Fibroblast of peridontal ligament (primary cell): ENCODE measurements around the gene ABHD14A.
A peak's percentile ranks its signal among the peaks of the same experiment; 100 is the strongest.

Experiments used
- DNase-seq: peaks from one replicate; pipeline ENCODE4 v3.0.0-alpha.2; 2010; ENCODE audit errors: extremely low read depth

Gene ABHD14A

DNA sequence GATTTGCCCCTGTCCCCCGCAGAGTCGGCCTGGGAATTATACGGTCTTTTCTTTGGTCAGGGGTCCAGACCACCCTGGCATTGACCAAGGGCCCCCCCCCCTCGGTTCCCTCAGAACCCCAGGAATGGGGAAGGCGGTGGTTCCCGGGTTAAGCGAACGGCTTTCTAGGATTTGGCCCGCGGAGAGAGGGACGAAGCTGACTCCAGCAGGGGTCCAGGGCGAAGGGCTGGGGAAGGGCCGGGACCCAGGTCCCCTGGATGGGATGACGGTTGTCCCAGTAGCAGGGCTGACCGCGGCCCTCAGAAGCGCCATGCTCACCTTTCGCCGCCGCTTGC is 33.4 kb upstream of the ABHD14A start:
- no peak for DNase-seq

DNA sequence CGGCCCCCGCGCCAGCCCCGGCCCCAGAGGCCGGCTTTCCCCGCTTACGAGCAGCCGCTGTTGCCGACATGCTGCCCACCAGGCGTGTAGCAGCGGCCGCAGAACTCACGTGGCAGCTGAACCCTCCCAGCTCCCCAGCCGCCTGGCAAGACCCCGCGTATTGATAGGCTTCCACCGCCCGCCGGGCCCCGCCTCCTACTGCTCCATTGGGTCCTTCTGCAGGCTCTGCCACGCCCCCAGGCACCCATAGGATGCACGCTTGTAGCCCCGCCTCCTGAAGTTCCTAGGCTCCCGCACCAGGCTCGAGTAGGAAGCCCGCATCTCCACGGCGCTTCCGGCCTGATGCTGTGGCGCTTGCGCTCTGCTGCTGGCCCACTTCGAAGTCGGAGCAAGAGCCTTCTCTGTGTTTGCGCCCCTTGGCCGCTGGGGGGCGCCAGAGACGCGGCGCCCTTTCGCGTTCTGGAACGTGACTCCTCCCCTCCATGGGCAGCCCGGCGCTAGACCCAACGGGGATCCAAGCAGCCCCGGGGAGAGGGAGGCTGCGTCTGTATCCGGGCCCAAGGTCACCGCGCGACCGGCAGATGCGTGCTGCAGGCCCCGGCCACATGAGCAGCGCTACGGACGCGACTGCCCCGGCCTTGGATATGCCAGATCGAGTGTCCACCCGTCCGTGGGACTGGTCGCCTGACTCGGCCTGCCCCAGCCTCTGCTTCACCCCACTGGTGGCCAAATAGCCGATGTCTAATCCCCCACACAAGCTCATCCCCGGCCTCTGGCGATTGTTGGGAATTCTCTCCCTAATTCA is 32.9 kb upstream of the ABHD14A start, which contains the start of the genes PARP3 and RRP9:
TSS of gene PARP3 (plus strand) at position 566 of the 805 bp plus-strand sequence. CDS start 993 bp downstream, outside the sequence.
TSS of gene RRP9 (minus strand) at position 107 of the 805 bp plus-strand sequence. CDS start at position 70, 37 bp downstream.
- peak; percentile 100 for DNase-seq

DNA sequence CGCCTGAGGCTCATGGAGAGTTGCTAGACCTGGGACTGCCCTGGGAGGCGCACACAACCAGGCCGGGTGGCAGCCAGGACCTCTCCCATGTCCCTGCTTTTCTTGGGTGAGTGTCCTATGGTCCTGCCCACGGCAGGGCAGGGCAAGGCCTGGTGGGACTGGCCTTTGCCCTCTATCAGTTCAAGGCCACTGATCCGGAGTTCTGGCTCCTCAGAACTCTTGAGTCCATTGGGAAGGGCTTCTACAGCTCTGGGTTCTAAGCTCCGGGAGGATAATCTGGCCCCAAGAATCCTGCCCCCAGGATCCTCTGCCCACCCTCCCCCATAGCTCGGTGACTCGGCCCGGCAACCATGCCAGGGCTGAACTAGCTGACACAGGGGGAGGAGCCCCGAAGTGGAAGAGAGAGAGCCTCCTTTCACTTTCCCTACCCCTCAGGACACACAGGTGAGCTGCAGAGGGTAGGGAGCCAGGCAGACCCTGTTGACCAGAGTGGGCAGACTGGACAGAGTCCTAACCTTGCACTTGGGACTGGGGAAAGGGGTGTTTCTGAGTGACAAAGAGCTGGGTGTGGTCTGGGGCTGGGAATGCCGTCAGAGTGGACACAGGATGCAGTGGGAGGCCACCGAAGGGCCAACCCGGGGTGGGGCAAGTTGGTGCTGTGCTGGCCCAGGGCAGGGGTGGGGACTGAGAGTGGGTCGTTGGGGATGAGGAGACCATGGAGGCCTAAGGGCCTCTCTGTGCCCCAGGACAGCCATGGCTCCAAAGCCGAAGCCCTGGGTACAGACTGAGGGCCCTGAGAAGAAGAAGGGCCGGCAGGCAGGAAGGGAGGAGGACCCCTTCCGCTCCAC is 32.0 kb upstream of the ABHD14A start:
- DNase-seq = peak; percentile 62

DNA sequence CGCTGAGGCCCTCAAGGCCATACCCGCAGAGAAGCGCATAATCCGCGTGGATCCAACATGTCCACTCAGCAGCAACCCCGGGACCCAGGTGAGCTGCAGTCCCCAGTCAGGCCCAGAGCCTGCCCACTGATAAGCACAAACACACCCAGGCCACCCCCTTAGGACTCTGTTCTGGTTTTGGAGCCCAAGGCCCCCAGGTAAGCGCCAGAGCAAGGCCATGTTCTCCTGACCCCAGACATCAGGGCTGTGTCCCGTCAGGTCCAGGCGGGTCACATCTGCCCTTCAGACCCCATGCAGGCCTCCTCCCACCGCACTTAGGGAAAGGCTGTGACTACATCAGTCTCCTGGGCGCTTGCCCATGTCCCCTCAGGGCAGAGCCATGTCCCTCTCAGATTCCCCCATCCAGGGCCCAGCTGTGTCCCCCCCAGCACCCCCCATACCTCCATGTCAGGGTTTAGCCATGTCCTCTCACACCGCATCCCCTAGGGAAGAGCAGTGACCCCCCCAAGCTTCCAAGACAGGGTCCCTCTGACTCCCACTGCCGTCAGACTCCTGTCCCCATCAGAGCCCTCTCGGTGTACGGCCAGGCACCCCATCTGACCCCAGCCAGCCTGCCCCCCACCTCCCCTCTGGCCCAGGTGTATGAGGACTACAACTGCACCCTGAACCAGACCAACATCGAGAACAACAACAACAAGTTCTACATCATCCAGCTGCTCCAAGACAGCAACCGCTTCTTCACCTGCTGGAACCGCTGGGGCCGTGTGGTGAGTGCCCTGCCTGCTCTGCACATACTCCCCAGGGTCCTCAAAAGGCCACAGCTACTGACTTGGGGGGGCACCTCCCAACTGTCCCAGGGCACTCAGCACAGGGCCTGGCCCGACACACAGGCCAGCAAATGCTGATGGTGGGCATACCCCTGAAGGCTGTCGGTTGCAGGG is 31.1 kb upstream of the ABHD14A start:
- no peak for DNase-seq

DNA sequence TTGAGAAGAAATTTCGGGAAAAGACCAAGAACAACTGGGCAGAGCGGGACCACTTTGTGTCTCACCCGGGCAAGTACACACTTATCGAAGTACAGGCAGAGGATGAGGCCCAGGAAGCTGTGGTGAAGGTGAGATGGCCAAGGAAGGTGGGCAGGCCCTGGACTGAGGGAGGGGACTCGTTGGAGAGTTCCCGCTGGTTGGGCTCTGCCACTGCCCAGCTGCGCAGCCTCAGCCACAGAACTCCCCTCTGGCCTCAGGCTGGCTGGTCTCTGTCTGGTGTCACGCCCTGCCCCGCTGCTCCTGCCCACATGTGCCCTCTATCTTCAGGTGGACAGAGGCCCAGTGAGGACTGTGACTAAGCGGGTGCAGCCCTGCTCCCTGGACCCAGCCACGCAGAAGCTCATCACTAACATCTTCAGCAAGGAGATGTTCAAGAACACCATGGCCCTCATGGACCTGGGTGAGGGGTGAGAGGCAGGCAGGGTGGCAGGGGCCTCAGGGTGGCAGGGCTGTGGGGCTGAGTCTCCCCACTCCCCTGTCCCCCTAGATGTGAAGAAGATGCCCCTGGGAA is 30.3 kb upstream of the ABHD14A start:
- no peak for DNase-seq

DNA sequence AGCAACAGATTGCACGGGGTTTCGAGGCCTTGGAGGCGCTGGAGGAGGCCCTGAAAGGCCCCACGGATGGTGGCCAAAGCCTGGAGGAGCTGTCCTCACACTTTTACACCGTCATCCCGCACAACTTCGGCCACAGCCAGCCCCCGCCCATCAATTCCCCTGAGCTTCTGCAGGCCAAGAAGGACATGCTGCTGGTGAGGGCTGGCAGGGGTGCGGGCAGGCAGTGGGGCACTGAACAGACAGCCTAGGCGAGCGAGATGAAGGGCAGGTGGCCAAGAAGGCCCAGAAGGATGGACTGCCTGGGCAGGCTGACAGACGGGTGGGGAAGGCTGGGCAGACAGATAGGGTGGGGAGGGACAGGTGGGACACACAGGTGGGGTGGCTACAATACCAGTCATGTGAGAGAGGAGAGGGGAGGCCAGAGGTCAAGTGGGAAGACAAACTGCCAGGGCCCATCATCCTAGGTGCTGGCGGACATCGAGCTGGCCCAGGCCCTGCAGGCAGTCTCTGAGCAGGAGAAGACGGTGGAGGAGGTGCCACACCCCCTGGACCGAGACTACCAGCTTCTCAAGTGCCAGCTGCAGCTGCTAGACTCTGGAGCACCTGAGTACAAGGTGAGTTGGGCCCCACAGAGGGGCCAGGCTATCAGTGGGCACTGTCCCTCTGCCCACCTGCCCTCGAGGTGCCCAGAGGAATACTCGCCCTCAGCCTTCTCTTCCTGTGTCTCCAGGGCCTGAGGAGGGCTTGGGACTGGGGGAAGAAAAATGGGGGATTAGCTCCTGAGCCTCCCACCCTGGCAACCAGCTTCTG is 29.6 kb upstream of the ABHD14A start:
- no peak for DNase-seq

DNA sequence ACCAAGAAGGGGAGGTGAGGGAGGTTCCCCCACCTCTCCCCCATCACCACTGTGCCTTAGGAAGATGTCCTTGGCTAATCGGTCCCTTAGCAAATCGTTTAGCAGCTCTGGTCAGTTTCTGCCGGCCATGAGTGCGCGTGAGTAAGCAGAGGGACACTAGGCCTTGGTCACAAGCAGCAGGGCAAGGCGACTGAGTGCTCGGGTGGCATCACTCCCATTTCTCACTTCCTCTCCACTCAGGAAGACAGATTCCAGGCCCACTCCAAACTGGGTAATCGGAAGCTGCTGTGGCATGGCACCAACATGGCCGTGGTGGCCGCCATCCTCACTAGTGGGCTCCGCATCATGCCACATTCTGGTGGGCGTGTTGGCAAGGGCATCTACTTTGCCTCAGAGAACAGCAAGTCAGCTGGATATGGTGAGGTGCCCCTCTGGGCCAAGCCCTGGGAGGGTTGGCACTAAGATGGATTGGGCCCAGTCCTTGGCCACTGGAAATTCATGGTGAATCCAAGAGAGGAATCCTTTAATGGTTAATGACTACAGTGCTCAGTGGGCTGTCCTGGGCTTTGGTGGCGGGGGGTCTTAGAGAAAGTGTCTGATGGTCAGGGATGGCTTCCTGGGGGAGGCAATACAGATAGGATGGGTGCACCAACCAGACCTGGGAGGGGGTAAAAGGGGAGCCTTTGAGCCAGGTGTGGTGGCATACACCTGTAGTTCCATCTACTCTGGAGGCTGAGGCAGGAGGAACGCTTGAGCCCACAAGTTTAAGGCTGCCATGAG is 28.7 kb upstream of the ABHD14A start:
- no peak for DNase-seq

DNA sequence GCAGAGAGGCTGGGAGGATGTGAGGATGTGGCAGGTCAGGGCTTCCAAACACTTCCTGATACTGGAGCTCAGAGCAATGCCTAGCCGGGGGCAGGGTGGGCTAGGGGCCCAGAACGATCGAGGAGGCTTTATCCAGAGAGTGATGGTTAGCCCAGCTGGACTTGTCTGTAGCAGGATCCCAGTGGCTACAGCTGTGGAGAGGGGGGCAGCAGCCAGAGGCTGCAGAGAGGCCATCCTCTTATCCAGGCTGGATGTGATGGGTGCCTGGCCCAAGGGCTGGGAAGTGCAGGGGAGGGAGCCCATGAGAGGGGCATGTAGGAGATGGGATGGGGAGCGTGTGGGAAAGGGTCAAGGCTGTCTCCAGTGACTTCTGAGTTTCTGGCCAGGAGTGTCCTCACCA is 28.1 kb upstream of the ABHD14A start:
- DNase-seq = no peak

DNA sequence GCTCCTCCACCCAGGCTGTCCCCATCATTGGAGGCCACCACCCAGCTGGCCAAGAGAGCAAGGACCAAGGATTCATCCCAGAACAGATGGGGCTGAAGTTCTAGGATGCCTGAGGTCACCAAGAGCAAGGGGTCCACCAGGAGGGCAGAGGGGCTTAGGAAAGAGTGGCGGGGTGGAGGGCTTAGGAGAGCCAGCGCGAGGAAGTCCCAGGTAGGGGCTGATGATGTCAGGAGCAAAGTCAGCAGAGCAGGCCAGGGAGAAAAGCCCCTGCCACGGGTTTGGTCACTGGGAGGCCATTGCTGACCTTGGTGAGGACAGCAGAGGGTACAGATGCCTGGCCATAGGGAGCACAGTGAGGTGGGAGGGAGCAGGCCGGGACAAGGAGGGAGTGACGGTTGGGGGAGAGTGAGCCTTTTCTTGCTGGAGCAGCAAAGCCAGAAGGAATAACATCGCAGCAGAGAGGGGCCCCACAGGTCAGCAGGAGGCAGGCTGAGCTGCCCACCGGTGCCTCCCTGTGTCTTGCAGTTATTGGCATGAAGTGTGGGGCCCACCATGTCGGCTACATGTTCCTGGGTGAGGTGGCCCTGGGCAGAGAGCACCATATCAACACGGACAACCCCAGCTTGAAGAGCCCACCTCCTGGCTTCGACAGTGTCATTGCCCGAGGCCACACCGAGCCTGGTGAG is 27.5 kb upstream of the ABHD14A start:
- DNase-seq = no peak

DNA sequence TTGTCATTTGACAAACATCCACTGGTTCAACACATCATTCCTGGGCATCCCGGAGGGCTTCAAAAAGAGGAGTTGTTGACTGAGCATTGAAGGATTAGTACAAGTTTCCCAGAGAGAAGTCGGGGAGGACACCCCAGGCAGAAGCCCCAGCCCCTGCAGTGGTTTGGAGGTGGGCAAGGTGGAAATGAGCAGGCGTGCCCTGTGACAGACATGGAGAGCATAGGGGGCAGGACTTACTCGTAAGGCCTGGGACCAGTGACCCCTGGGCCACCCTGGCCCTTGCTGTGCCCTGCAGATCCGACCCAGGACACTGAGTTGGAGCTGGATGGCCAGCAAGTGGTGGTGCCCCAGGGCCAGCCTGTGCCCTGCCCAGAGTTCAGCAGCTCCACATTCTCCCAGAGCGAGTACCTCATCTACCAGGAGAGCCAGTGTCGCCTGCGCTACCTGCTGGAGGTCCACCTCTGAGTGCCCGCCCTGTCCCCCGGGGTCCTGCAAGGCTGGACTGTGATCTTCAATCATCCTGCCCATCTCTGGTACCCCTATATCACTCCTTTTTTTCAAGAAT is 26.8 kb upstream of the ABHD14A start:
- no peak for DNase-seq

DNA sequence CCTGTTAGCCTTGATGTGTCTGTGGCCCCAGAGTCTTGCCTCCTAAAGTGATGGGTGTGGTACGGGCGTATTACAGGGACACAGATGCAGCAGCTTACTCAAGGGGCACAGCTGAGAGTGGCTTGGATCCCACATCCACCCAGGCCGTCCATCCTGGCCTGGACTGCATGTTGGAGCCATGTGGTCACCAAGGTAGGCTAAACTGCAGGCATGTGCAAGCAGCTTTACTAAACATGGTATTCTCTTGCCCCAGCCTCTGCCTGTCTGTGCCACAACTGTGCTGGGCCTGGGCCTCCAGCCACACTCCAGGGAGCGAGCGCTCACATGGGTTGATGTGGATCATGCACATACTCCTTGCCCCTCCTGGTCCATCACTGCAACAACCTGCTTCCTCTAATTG is 25.7 kb upstream of the ABHD14A start:
- DNase-seq = no peak

DNA sequence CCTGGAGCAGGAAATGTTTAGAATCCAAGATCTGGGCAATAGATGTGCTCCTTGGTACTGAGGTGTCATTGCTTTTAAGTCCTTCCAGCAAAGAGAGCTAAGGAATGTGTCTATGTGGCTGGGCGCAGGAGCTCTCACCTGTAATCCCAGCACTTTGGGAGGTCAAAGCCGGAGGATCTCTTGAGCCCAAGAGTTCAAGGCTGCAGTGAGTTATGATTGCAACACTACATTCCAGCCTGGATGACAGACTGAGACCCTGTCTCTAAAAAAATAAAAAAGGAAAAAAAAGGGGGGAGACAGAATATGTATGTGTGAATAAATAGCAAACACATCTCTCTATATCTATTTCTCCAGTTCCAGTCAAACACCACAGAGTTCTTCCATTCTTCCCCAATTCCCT is 24.0 kb upstream of the ABHD14A start:
- DNase-seq = no peak

DNA sequence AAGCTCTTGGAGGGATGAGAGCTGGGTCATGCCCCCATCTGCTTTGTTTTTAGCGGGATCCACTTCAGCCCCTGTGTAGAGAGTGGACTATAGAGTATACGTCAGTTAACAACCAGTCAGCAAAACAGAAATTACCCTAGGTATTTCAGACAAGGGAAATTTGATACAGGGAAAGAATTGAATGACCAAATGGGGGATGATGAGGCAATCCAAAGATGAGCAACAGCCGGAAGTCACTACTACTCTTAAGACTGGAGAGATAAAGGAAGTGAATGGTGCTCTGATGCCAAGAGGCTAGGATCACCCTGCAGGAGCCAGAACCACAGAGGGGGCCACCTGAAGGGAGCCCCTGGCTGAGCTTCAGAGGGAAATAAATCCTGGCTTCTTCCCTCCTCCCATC is 21.4 kb upstream of the ABHD14A start:
- peak; percentile 75 for DNase-seq

DNA sequence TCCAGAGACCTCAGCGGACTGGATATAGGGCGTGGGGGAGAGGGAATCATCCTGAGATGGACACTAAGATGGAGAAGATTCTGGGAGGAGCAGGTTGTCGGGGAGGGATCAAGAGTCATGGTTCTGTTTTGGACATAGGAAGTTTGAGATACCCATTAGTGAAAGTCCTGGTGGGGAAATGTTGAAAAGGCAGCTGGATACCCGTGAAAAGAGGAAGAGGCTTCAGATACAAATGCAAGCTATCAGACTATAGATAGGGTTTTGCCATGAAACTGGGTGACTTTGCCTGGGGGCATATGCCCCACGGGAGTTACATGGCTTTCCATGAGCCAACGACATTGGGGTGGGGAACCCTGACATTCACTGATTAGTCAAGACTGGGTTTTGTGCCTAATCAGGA is 20.8 kb upstream of the ABHD14A start:
- DNase-seq = no peak

DNA sequence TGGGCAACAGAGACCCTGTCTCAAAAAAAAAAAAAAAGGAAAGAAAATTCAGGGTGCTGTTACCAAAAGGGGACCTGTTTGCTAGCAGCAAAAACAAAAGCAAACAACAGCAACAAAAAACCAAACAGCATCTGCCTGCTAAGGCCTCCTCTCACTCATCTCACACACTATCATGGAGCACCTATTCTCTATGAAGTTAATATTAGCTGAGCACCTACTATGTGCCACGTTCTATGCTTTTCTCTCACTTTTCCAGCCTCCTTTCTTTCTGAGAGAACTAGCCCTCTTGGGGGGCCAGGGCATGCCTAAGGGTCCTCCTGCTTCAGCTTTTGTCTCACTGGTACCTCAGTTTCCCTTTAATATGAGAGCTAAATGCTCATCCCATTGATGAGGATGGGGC is 20.2 kb upstream of the ABHD14A start:
- DNase-seq = no peak

DNA sequence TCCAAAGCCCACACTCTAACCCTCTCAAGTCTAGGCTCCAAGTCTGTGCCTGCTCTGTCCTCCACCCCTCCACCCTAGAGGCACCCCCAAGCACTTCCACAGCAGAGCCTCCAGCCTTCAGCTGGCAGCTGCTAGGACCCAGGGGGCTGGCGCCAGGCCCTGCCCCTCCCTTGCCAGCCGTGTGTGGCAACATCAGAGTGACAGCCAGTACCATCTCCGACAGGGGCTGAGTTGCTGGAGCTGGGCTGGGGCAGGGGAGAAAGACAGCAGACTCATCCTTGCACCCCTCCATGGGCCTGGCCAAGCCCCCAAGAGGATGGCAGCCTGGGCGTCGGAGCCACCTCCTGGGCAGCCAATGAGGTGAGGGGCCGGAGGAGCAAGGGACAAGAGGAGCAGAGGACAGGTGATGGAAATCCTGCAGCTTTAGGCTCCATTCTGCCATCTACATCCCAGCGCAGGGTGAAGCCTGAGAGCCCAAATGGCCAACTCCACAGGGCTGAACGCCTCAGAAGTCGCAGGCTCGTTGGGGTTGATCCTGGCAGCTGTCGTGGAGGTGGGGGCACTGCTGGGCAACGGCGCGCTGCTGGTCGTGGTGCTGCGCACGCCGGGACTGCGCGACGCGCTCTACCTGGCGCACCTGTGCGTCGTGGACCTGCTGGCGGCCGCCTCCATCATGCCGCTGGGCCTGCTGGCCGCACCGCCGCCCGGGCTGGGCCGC is 19.5 kb upstream of the ABHD14A start, which contains the start of gene GPR62:
TSS of gene GPR62 (plus strand) at position 207 of the 718 bp plus-strand sequence. CDS start at position 479, 272 bp downstream.
- DNase-seq = no peak

DNA sequence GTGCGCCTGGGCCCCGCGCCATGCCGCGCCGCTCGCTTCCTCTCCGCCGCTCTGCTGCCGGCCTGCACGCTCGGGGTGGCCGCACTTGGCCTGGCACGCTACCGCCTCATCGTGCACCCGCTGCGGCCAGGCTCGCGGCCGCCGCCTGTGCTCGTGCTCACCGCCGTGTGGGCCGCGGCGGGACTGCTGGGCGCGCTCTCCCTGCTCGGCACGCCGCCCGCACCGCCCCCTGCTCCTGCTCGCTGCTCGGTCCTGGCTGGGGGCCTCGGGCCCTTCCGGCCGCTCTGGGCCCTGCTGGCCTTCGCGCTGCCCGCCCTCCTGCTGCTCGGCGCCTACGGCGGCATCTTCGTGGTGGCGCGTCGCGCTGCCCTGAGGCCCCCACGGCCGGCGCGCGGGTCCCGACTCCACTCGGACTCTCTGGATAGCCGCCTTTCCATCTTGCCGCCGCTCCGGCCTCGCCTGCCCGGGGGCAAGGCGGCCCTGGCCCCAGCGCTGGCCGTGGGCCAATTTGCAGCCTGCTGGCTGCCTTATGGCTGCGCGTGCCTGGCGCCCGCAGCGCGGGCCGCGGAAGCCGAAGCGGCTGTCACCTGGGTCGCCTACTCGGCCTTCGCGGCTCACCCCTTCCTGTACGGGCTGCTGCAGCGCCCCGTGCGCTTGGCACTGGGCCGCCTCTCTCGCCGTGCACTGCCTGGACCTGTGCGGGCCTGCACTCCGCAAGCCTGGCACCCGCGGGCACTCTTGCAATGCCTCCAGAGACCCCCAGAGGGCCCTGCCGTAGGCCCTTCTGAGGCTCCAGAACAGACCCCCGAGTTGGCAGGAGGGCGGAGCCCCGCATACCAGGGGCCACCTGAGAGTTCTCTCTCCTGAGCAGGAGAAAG is 18.7 kb upstream of the ABHD14A start:
- DNase-seq = no peak
